CD14-positive monocyte (primary cell): ENCODE results near the gene CIB2. TPM values are rescaled to one million over a fixed set of nuclear protein-coding genes. Genes with fewer than 3 reads are reported as not detected.

Source experiments
- DNase-seq, 3 donors: peaks; one replicate each; pipeline ENCODE4 v3.0.0-alpha.2; 2011 to 2022
- H2AFZ ChIP-seq: 2 replicates; pipeline ENCODE4 v1.6.0; 2012; ENCODE audit warnings: mild to moderate bottlenecking, low read depth, low read length, inconsistent platforms; ENCODE audit not compliant: insufficient read depth, poor library complexity, severe bottlenecking
- H3K27ac ChIP-seq, 2 donors: 1 replicate in 1 of 2; 2 replicates in 1 of 2; pipeline ENCODE4 v1.5.1; 2012 to 2013; ENCODE audit warnings: low read length in 2 of 2, control low read depth in 1 of 2, inconsistent platforms in 1 of 2, low read depth in 1 of 2, mild to moderate bottlenecking in 1 of 2
- H3K27me3 ChIP-seq, 2 donors: one replicate each; pipeline versions ENCODE4 v1.6.0 to v1.6.1; 2011 to 2013; ENCODE audit warnings: low read length in 2 of 2; ENCODE audit not compliant: control insufficient read depth in 2 of 2, insufficient read depth in 2 of 2
- H3K36me3 ChIP-seq, 2 donors: replicated peaks in 1 of 2; 1 replicate in 1 of 2; 2 replicates in 1 of 2; pipeline versions ENCODE4 v1.5.1 to v1.6.1; 2012 to 2013; ENCODE audit warnings: low read length in 2 of 2, control low read depth in 1 of 2, inconsistent platforms in 1 of 2, mild to moderate bottlenecking in 1 of 2; ENCODE audit not compliant: insufficient read depth in 2 of 2, control insufficient read depth in 1 of 2
- H3K4me1 ChIP-seq, 2 donors: 1 replicate in 1 of 2; 2 replicates in 1 of 2; pipeline versions ENCODE4 v1.5.1 to v1.6.1; 2012 to 2013; ENCODE audit warnings: low read length in 2 of 2, control low read depth in 1 of 2, inconsistent platforms in 1 of 2, mild to moderate bottlenecking in 1 of 2, moderate library complexity in 1 of 2; ENCODE audit not compliant: insufficient read depth in 2 of 2, control insufficient read depth in 1 of 2
- H3K4me2 ChIP-seq: replicated peaks from 2 replicates; pipeline ENCODE3; 2012; ENCODE audit warnings: low read length, moderate library complexity, mild to moderate bottlenecking; ENCODE audit not compliant: poor library complexity, severe bottlenecking; ENCODE audit errors: extremely low read depth
- H3K4me3 ChIP-seq, 3 experiments: fragments of 200-600 bp in 1 of 3; sonication (generic) in 1 of 3; replicated peaks in 1 of 3; 1 replicate in 2 of 3; 2 replicates in 1 of 3; pipeline ENCODE4 v1.5.1; 2011 to 2013; ENCODE audit warnings: low read length in 3 of 3, mild to moderate bottlenecking in 3 of 3, control low read depth in 2 of 3, low read depth in 2 of 3, inconsistent platforms in 1 of 3, moderate library complexity in 1 of 3
- H3K79me2 ChIP-seq: 2 replicates; pipeline ENCODE4 v1.6.0; 2012; ENCODE audit warnings: mild to moderate bottlenecking, control low read depth, inconsistent platforms, low read length, moderate library complexity; ENCODE audit not compliant: insufficient read depth
- H3K9ac ChIP-seq: 2 replicates; pipeline ENCODE4 v1.6.0; 2017; ENCODE audit warnings: low read length, mild to moderate bottlenecking; ENCODE audit not compliant: insufficient read depth, poor library complexity, severe bottlenecking
- H3K9me3 ChIP-seq, 2 donors: replicated peaks in 1 of 2; 1 replicate in 1 of 2; 2 replicates in 1 of 2; pipeline versions ENCODE4 v1.5.1 to v1.6.1; 2012 to 2013; ENCODE audit warnings: low read length in 2 of 2, control low read depth in 1 of 2; ENCODE audit not compliant: control insufficient read depth in 1 of 2, insufficient read depth in 1 of 2
- H4K20me1 ChIP-seq: 2 replicates; pipeline ENCODE4 v1.6.0; 2012; ENCODE audit warnings: mild to moderate bottlenecking, low read length, control low read depth, moderate library complexity; ENCODE audit not compliant: insufficient read depth
- H3K27ac Mint-ChIP-seq, 7 donors: one replicate each; pipeline ENCODE4 v1.8.0; 2020; ENCODE audit warnings: mild to moderate bottlenecking in 7 of 7, mixed read lengths in 7 of 7, moderate library complexity in 6 of 7, inconsistent platforms in 2 of 7
- H3K27me3 Mint-ChIP-seq, 3 donors: one replicate each; pipeline ENCODE4 v1.8.0; 2021 to 2022; ENCODE audit warnings: low read depth in 3 of 3, mild to moderate bottlenecking in 3 of 3, mixed read lengths in 3 of 3, moderate library complexity in 3 of 3, inconsistent platforms in 1 of 3
- H3K36me3 Mint-ChIP-seq, 2 donors: one replicate each; pipeline ENCODE4 v1.8.0; 2020; ENCODE audit warnings: mixed read lengths in 2 of 2, inconsistent platforms in 1 of 2, mild to moderate bottlenecking in 1 of 2
- H3K4me1 Mint-ChIP-seq: one replicate; pipeline ENCODE4 v1.8.0; 2020; ENCODE audit warnings: mild to moderate bottlenecking, mixed read lengths
- H3K4me3 Mint-ChIP-seq, 2 donors: one replicate each; pipeline ENCODE4 v1.8.0; 2020; ENCODE audit warnings: mild to moderate bottlenecking in 2 of 2, mixed read lengths in 2 of 2, moderate library complexity in 1 of 2
- H3K9me3 Mint-ChIP-seq, 7 donors: one replicate each; pipeline ENCODE4 v1.8.0; 2020 to 2022; ENCODE audit warnings: mixed read lengths in 7 of 7, mild to moderate bottlenecking in 6 of 7, moderate library complexity in 6 of 7, inconsistent platforms in 2 of 7
- WGBS: methylation state at CpG from one replicate; pipeline ENCODE4 v1.1.5; 2013; ENCODE audit warnings: missing lambda C conversion rate; ENCODE audit not compliant: insufficient coverage; 5-methylcytosine and 5-hydroxymethylcytosine counted together
- intact Hi-C, 2 donors: fragments of 100-400 bp; cut with micrococcal nuclease; formaldehyde crosslinking; loops; one replicate each; pipeline versions ENCODE4 v1.15.0 to v1.15.1; 2023
- polyA plus RNA-seq, 3 donors: library from polyadenylated mRNA; depleted of rRNA in 1 of 3; unstranded in 2 of 3; stranded (reverse) in 1 of 3; fragments of 300-500 nt in 2 of 3; fragments of >200 nt in 1 of 3; fragmentation: Illumina TruSeq in 2 of 3; gene quantifications; 1 replicate in 2 of 3; 2 replicates in 1 of 3; pipeline ENCODE4 v1.2.3, GENCODE V29; 2012 to 2021
- TF ChIP-seq, protein P1 (sequence below): fragments of 200-600 bp; IDR thresholded peaks from one replicate; pipeline ENCODE4 v1.8.0; 2022; ENCODE audit warnings: antibody characterized with exemption, mild to moderate bottlenecking

CIB2 gene
- polyA plus RNA-seq, 3 donors: 0.43 to 0.75 (median 0.51) TPM

DNA sequence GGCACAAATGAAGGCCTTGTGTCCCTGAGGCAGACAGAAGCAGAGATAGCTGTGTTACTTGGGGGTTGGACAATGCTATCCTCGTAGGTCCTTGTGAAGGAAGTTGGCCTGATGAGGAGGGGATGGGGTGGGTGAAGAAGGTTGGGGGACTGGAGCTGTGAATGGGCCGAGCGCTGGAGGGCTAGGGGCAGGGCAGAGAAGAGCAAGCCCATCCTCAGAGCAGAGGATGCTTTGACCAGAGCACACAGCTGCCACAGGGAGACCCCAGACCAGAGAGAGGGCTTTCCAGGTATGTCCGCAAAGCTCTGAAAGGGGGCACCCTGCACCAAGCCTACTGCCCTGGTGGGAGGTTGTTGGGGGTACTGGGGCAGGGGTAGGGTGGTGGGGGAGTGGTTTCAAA is 48.1 kb downstream of the CIB2 start:
- TF ChIP-seq, protein P1, sequence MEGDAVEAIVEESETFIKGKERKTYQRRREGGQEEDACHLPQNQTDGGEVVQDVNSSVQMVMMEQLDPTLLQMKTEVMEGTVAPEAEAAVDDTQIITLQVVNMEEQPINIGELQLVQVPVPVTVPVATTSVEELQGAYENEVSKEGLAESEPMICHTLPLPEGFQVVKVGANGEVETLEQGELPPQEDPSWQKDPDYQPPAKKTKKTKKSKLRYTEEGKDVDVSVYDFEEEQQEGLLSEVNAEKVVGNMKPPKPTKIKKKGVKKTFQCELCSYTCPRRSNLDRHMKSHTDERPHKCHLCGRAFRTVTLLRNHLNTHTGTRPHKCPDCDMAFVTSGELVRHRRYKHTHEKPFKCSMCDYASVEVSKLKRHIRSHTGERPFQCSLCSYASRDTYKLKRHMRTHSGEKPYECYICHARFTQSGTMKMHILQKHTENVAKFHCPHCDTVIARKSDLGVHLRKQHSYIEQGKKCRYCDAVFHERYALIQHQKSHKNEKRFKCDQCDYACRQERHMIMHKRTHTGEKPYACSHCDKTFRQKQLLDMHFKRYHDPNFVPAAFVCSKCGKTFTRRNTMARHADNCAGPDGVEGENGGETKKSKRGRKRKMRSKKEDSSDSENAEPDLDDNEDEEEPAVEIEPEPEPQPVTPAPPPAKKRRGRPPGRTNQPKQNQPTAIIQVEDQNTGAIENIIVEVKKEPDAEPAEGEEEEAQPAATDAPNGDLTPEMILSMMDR: no peak
- intact Hi-C loops: no loop called here
- H3K4me2 ChIP-seq: peak overlapping the region; percentile 46
- peak overlapping the region; percentile 33 for H3K9ac ChIP-seq
- no peaks in the 10 kb centered on the region for H3K79me2 ChIP-seq
- Mint-ChIP-seq H3K4me1 (peaks cover 47% of the 10 kb centered on the region), H3K36me3 (peaks cover 0 to 2% of the 10 kb centered on the region in 2 donors), H3K4me3 (no peak overlapping the region), H3K9me3 (no peaks in the 10 kb centered on the region), H3K27me3 (peaks cover 0 to 4% (median 0%) of the 10 kb centered on the region in 3 donors), H3K27ac (peak overlapping the region; percentile 22 to 95 (median 89))
- no peaks in the 10 kb centered on the region for H3K9me3 ChIP-seq
- WGBS: 71% methylated on average over 3 of the region's 4 CpGs
- H3K27ac ChIP-seq: peak overlapping the region; percentile 65 to 73
- H3K4me1 ChIP-seq: peaks cover 41 to 57% of the 10 kb centered on the region in 2 donors
- H3K36me3 ChIP-seq: no peaks in the 10 kb centered on the region
- DNase-seq: no peak
- H3K27me3 ChIP-seq: no peaks in the 10 kb centered on the region
- H2AFZ ChIP-seq: no peak overlapping the region
- no peaks in the 10 kb centered on the region for H4K20me1 ChIP-seq
- peak overlapping the region in 1 of 3 experiments; percentile 30 for H3K4me3 ChIP-seq

DNA sequence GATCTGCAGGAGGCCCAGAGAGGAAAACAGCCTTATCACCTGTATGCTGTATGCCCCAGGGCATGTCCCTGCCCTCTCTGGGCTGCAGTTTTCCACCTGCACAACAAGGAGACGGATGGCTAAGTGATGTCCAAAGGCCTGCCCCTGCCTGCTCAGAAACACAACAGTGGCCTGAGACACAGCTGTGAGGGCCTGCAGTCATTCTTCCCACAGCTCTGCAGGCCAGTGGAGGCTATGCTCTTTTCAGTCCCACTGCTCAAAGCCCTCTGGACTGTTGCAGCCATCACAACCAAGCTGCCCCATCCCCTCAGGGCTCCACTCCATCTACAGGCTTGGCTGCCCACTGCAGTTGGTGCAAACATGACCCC is 48.5 kb downstream of the CIB2 start:
- intact Hi-C loops: no loop called here
- peak overlapping the region; percentile 46 for H3K4me2 ChIP-seq
- no peaks in the 10 kb centered on the region for H3K9me3 ChIP-seq
- H3K27me3 ChIP-seq: no peaks in the 10 kb centered on the region
- peak overlapping the region in 1 of 3 experiments; percentile 30 for H3K4me3 ChIP-seq
- Mint-ChIP-seq H3K9me3 (no peaks in the 10 kb centered on the region), H3K4me1 (peaks cover 47% of the 10 kb centered on the region), H3K27ac (peak overlapping the region; percentile 85 to 95 (median 89)), H3K4me3 (peak overlapping the region in 1 of 2 donors; percentile 74), H3K36me3 (peaks cover 0 to 2% of the 10 kb centered on the region in 2 donors), H3K27me3 (peaks cover 0 to 4% (median 0%) of the 10 kb centered on the region in 3 donors)
- TF ChIP-seq, protein P1: no peak
- no peak overlapping the region for H2AFZ ChIP-seq
- 75% methylated on average over 1 of the region's 1 CpG for WGBS
- H3K27ac ChIP-seq: peak overlapping the region; percentile 65 to 73
- peaks cover 40 to 57% of the 10 kb centered on the region in 2 donors for H3K4me1 ChIP-seq
- no peak for DNase-seq
- H3K36me3 ChIP-seq: no peaks in the 10 kb centered on the region
- peaks cover 2% of the 10 kb centered on the region for H3K79me2 ChIP-seq
- H3K9ac ChIP-seq: peak overlapping the region; percentile 33
- H4K20me1 ChIP-seq: no peaks in the 10 kb centered on the region
